Measurements from ENCODE around the gene MTMR12. TPM values are rescaled to one million over a fixed set of nuclear protein-coding genes. Genes with fewer than 3 reads are reported as not detected.
"Not testable (repeated sequence)": the region's sequence is repeated elsewhere in the genome, so short reads cannot be mapped to it uniquely, and the experiment has no call there.

MTMR12 gene
- total and polyA plus RNA-seq, 2 donors (not counting 1 experiment from before 2014, with no cell fraction given): 9.6 to 29.2 TPM

DNA sequence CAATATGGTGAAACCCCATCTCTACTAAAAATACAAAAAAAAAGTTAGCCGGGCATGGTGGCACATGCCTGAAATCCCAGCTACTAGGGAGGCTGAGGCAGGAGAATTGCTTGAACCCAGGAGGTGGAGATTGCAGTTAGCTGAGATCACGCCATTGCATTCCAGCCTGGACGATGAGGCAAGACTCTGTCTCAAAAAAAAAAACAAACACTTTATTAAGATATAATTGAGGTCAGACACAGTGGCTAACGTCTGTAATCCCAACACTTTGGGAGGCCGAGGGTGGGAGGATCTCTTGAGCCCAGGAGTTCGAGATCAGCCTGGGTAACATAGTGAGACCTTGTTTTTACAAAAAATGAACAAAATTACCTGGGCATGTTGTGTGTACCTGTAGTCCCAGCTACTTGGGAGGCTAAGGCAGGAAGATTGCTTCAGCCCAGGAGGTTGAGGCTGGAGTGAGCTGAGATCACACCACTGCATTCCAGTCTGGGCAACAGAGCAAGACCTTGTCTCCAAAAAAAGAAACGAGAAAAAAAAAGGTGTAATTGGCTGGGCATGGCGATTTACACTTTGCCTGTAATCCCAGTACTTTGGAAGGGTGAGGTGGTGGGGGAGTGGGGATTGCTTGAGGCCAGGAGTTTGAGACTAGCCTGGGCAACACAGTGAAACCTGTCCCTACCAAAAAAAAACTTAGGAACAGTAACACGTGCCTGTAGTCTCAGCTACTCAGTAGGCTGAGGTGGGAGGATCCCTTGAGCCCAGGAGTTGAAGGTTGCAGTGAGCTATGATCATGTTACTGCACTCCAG, 16.6 kb downstream of the MTMR12 start:
- H3K27ac Mint-ChIP-seq; H3K27me3 Mint-ChIP-seq; H3K27me3 ChIP-seq (replicated peaks in 1 of 4; ENCODE audit: control extremely low read depth in 1 of 4, control insufficient read depth in 3 of 4, insufficient read depth in 4 of 4, low read length in 3 of 4); H3K9me3 ChIP-seq (ENCODE audit: control extremely low read depth in 1 of 3, control insufficient read depth in 2 of 3, insufficient read depth in 1 of 3, low read length in 2 of 3); H3K4me3 Mint-ChIP-seq; POLR2A ChIA-PET; H3K4me2 ChIP-seq (replicated peaks; ENCODE audit: low read depth, low read length, poor library complexity, severe bottlenecking); ATAC-seq (ENCODE audit: low read depth); DNase-seq; H3K9ac ChIP-seq (ENCODE audit: low read length); H3K9me3 Mint-ChIP-seq (ENCODE audit: insufficient read depth); H3K4me3 ChIP-seq (ENCODE audit: control extremely low read depth in 1 of 5, extremely low read depth in 1 of 5, insufficient read depth in 1 of 5, low read depth in 2 of 5, low read length in 4 of 5); H2AFZ ChIP-seq (ENCODE audit: insufficient read depth, low read depth, low read length, poor library complexity, severe bottlenecking); intact Hi-C loops (cut with micrococcal nuclease); H3K27ac ChIP-seq (ENCODE audit: low read length in 2 of 2): not testable (repeated sequence)
- Histone ChIP-seq H3K36me3 (replicated peaks in 1 of 2; ENCODE audit: control extremely low read depth in 1 of 2, control insufficient read depth in 1 of 2, extremely low read depth in 1 of 2, insufficient read depth in 2 of 2, low read length in 1 of 2) (peaks cover 0 to 43% of the 10 kb centered on the region in 2 experiments), H3K4me1 (ENCODE audit: control insufficient read depth in 2 of 2, insufficient read depth in 2 of 2, low read length in 2 of 2) (peaks cover 42 to 48% of the 10 kb centered on the region in 2 donors), H4K20me1 (ENCODE audit: control insufficient read depth, insufficient read depth, low read length, poor library complexity, severe bottlenecking) (peaks cover 31% of the 10 kb centered on the region), H3K79me2 (ENCODE audit: control insufficient read depth, insufficient read depth, low read length) (peaks cover 98% of the 10 kb centered on the region)
- WGBS (ENCODE audit: insufficient coverage): 100% methylated on average over 3 of the region's 9 CpGs
- CTCF ChIA-PET: interaction anchor here (2.3 kb wide), 1 partner anchor 64 kb away, joined by 6 read pairs; no protein-coding TSS in a partner anchor
- peaks cover 68% of the 10 kb centered on the region for H3K4me1 Mint-ChIP-seq

GRCh38 chr5:32291591-32291990, 21.1 kb downstream of the MTMR12 start:
- Histone ChIP-seq H2AFZ (ENCODE audit: insufficient read depth, low read depth, low read length, poor library complexity, severe bottlenecking) (no peak overlapping the region), H3K9me3 (ENCODE audit: control extremely low read depth in 1 of 3, control insufficient read depth in 2 of 3, insufficient read depth in 1 of 3, low read length in 2 of 3) (no peaks in the 10 kb centered on the region), H3K27me3 (replicated peaks in 1 of 4; ENCODE audit: control extremely low read depth in 1 of 4, control insufficient read depth in 3 of 4, insufficient read depth in 4 of 4, low read length in 3 of 4) (no peaks in the 10 kb centered on the region), H3K4me1 (ENCODE audit: control insufficient read depth in 2 of 2, insufficient read depth in 2 of 2, low read length in 2 of 2) (peaks cover 32 to 34% of the 10 kb centered on the region in 2 donors), H3K4me2 (replicated peaks; ENCODE audit: low read depth, low read length, poor library complexity, severe bottlenecking) (peak overlapping the region; percentile 47), H3K9ac (ENCODE audit: low read length) (no peak overlapping the region), H3K4me3 (ENCODE audit: control extremely low read depth in 1 of 5, extremely low read depth in 1 of 5, insufficient read depth in 1 of 5, low read depth in 2 of 5, low read length in 4 of 5) (no peak overlapping the region), H3K36me3 (replicated peaks in 1 of 2; ENCODE audit: control extremely low read depth in 1 of 2, control insufficient read depth in 1 of 2, extremely low read depth in 1 of 2, insufficient read depth in 2 of 2, low read length in 1 of 2) (peaks cover 0 to 29% of the 10 kb centered on the region in 2 experiments), H3K79me2 (ENCODE audit: control insufficient read depth, insufficient read depth, low read length) (peaks cover 80% of the 10 kb centered on the region), H4K20me1 (ENCODE audit: control insufficient read depth, insufficient read depth, low read length, poor library complexity, severe bottlenecking) (no peaks in the 10 kb centered on the region), H3K27ac (ENCODE audit: low read length in 2 of 2) (peak overlapping the region; percentile 73 to 86)
- ChIA-PET POLR2A (no interaction called here), CTCF (no interaction called here)
- intact Hi-C loops (cut with micrococcal nuclease): loop anchor here (1.0 kb wide), 2 partner anchors 15 to 21 kb away; partner anchors contain the start of gene MTMR12
- ATAC-seq (ENCODE audit: low read depth) (no peak), DNase-seq (no peak)
- no peaks in the 10 kb centered on the region for H3K9me3 Mint-ChIP-seq (ENCODE audit: insufficient read depth)
- WGBS (ENCODE audit: insufficient coverage): 94% methylated on average over 7 of the region's 7 CpGs
- H3K4me1 Mint-ChIP-seq: peaks cover 64% of the 10 kb centered on the region
- H3K27ac Mint-ChIP-seq: peak overlapping the region; percentile 91
- no peak for TF ChIP-seq EZH2 (IDR thresholded peaks at IDR 0.05; ENCODE audit: borderline replicate concordance, insufficient read depth, low read depth, low read length, poor library complexity, severe bottlenecking)
- TF ChIP-seq, protein P1, sequence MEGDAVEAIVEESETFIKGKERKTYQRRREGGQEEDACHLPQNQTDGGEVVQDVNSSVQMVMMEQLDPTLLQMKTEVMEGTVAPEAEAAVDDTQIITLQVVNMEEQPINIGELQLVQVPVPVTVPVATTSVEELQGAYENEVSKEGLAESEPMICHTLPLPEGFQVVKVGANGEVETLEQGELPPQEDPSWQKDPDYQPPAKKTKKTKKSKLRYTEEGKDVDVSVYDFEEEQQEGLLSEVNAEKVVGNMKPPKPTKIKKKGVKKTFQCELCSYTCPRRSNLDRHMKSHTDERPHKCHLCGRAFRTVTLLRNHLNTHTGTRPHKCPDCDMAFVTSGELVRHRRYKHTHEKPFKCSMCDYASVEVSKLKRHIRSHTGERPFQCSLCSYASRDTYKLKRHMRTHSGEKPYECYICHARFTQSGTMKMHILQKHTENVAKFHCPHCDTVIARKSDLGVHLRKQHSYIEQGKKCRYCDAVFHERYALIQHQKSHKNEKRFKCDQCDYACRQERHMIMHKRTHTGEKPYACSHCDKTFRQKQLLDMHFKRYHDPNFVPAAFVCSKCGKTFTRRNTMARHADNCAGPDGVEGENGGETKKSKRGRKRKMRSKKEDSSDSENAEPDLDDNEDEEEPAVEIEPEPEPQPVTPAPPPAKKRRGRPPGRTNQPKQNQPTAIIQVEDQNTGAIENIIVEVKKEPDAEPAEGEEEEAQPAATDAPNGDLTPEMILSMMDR (IDR thresholded peaks at IDR 0.05): no peak
- H3K27me3 Mint-ChIP-seq: no peaks in the 10 kb centered on the region
- H3K4me3 Mint-ChIP-seq: no peak overlapping the region
